Omental fat pad (tissue), 4 donors: Measurements from ENCODE around the gene ADCY2. TPM values are rescaled to one million over a fixed set of nuclear protein-coding genes. Genes with fewer than 3 reads are reported as not detected.

ENCODE experiments used
- ATAC-seq: fragments of 150-250 bp; one replicate; pipeline ENCODE4 v1.9.1; 2016; ENCODE audit warnings: mild to moderate bottlenecking, moderate library complexity; ENCODE audit not compliant: low FRiP score
- DNase-seq: peaks from one replicate; pipeline ENCODE4 v3.0.0-alpha.2; 2019; ENCODE audit warnings: low spot score
- CTCF ChIP-seq, 3 donors: fragments of 450-650 bp; IDR thresholded peaks; one replicate each; pipeline ENCODE4 v1.5.1; 2016 to 2017; ENCODE audit warnings: antibody characterized with exemption in 3 of 3, mild to moderate bottlenecking in 3 of 3, moderate library complexity in 2 of 3
- total RNA-seq, 4 donors: library from RNA; depleted of rRNA; stranded (reverse); fragments of >200 nt; gene quantifications; one replicate each; pipeline ENCODE4 v1.1.0, GENCODE V29; 2016

Gene ADCY2
- total RNA-seq, 4 donors from 2014 or later, result 1.1 to 2.4 (median 1.7) TPM

- TF ChIP-seq CTCF (IDR thresholded peaks at IDR 0.05), result no peak
- DNase-seq (no peak), ATAC-seq (peak; percentile 92)
Measured at GRCh38 chr5:7878381-7878873, 482.5 kb downstream of the ADCY2 start.
